ENCODE measurements around the gene ACBD4. TPM values are rescaled to one million over a fixed set of nuclear protein-coding genes. Genes with fewer than 3 reads are reported as not detected.

Gene ACBD4
- total RNA-seq, result 8.0 TPM
- long read RNA-seq, partial matches to known transcripts, result 0 of 9 reads
- long read RNA-seq, other reads (novel, unspliced or antisense), result 6 of 9 reads

GRCh38 chr17:45135192-45135977, at the start of gene ACBD4:
TSS of gene ACBD4 (plus strand) at chr17:45135687. CDS start at chr17:45136145, 458 bp downstream.
- DNase-seq, result peak; percentile 97
- intact Hi-C loops (cut with DNase I), result loop anchor here (1.0 kb wide), 1 partner anchor 63 kb away; no protein-coding TSS in a partner anchor
- ATAC-seq (ENCODE audit: poor library complexity), result peak; percentile 82

DNA sequence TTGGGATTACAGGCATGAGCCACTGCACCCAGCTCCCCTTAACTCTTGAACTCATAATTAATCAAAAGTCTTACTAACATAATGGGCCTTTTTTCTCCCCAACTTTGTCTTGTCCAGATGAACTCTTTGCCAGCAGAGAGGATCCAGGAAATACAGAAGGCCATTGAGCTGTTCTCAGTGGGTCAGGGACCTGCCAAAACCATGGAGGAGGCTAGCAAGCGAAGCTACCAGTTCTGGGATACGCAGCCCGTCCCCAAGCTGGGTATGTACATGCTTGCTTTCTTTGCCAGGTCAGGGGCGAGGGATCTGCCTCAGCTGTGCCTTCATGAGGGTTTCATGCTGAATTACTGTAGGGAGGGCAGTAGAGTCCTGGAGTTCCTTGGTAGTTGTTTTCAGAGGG, 49.1 kb upstream of the ACBD4 start:
- ATAC-seq (ENCODE audit: poor library complexity), result no peak
- intact Hi-C loops (cut with DNase I), result no loop called here
- DNase-seq, result no peak

DNA sequence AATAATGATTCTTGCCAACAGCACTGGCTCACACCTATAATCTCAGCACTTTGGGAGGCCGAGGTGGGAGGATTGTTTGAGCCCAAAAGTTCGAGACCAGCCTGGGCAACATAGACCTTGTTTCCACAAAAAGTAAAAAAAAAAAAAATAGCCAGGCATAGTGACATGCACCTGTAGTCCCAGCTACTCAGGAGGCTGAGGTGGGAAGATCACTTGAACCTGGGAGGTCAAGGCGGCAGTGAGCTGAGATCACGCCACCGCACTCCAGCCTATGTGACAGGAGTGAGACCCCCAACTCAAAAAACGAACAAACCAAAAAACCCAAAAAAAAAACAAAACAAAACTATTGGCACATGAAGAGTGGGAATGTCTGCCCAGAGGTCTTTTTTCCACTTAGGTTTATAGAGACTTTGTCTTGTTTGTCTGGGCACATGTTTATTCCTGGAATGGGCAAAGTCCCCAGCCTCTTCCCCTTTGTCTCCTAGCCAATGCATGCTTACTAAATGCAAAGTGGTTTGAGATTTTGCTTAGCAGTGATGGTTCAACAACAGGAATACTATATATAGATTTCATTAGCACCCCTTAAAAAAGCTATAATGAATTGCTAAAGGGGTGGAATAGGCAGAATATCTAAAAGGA, 48.5 kb upstream of the ACBD4 start:
- DNase-seq, result no peak
- ATAC-seq (ENCODE audit: poor library complexity), result peak; percentile 55
- intact Hi-C loops (cut with DNase I), result no loop called here

- ATAC-seq (ENCODE audit: poor library complexity) (peak; percentile 77), DNase-seq (no peak)
- intact Hi-C loops (cut with DNase I), result no loop called here
Observed at GRCh38 chr17:45087504-45087975, 47.9 kb upstream of the ACBD4 start.

DNA sequence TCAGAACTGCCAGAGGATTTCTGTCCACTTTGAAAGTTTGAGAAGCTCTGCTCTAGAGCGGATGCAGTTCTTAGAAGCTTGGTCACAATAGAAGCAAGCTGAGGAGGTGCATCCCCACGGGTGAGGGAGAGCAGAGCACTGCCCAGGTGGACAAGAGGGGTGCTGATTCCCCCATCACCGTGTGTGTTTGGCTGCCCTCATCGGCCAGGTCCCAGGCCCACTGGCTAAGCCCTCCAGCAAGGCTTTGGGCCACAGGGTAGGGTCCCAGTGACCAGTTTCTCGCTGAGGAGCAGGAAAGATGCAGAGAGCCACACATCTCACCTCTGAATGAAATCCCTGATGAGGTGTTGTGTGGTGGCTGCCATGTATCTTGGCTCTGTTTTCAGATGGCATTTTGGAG, 47.5 kb upstream of the ACBD4 start:
- ATAC-seq (ENCODE audit: poor library complexity), result no peak
- no peak for DNase-seq
- intact Hi-C loops (cut with DNase I), result no loop called here

GRCh38 chr17:45088741-45089140, 46.7 kb upstream of the ACBD4 start:
- DNase-seq, result no peak
- no peak for ATAC-seq (ENCODE audit: poor library complexity)
- intact Hi-C loops (cut with DNase I), result no loop called here

GRCh38 chr17:45090711-45091110, 44.8 kb upstream of the ACBD4 start:
- ATAC-seq (ENCODE audit: poor library complexity) (no peak), DNase-seq (no peak)
- intact Hi-C loops (cut with DNase I), result loop anchor here (10.0 kb wide), 1 partner anchor 176 kb away; the partner anchor contains the start of gene GFAP

DNA sequence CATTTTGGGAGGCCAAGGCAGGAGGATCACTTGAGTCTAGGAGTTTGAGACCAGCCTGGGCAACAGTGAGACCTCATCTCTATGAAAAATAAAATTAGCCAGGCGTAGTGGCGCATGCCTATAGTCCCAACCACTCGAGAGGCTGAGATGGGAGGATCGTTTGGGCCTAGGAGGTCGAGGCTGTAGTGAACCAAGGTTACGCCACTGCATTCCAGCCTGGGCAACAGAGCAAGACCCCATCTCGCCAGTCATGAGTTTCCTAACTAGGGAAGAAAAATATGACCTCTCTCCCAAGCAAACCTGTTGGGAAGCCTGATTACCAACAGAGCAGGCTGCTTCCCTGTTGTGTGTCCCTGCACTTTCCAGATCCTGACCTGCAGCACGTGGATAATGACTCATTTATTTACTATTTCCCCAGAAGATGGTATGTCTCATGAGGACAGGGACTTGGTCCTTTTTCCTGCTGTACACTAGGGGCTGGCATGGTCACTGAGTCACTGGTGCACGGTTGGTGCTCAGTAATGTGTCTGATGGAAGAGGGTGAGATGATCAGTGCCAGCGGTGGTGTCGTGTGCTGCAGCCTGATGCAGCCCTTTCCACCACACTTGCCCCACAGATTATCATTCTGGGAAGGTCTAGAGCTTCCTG, 43.6 kb upstream of the ACBD4 start:
- intact Hi-C loops (cut with DNase I), result loop anchor here (10.0 kb wide), 1 partner anchor 177 kb away; the partner anchor contains the start of gene GFAP
- DNase-seq, result no peak
- ATAC-seq (ENCODE audit: poor library complexity), result no peak

GRCh38 chr17:45092911-45093430, 42.5 kb upstream of the ACBD4 start:
- intact Hi-C loops (cut with DNase I), result loop anchor here (10.0 kb wide), 1 partner anchor 178 kb away; the partner anchor contains the start of gene GFAP
- DNase-seq (peak; percentile 88), ATAC-seq (ENCODE audit: poor library complexity) (peak; percentile 91)

GRCh38 chr17:45093444-45094110, 41.9 kb upstream of the ACBD4 start:
- ATAC-seq (ENCODE audit: poor library complexity) (peak; percentile 65), DNase-seq (peak; percentile 68)
- intact Hi-C loops (cut with DNase I), result loop anchor here (10.0 kb wide), 1 partner anchor 179 kb away; the partner anchor contains the start of gene GFAP

DNA sequence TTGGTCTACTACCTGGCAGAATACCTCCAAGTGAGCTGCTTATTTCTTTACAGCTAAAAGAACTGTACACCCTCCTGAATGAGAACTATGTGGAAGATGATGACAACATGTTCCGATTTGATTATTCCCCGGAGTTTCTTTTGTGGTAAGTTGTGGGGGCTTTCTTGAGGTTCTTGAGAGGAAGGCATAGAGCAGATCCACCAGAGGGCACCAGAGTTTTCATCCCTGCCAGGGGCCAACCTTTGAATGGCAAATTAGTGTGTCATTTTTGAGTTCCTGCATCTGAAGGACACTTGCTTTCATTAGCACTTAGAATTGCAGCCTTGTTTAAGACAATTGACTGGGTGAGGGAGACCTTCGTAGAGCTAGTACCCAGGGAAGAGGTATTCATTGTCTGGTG, 39.3 kb upstream of the ACBD4 start:
- DNase-seq (no peak), ATAC-seq (ENCODE audit: poor library complexity) (no peak)
- intact Hi-C loops (cut with DNase I), result loop anchor here (5.0 to 10.0 kb wide), 2 partner anchors 36 to 181 kb away; partner anchors contain the start of genes GFAP and PLCD3

DNA sequence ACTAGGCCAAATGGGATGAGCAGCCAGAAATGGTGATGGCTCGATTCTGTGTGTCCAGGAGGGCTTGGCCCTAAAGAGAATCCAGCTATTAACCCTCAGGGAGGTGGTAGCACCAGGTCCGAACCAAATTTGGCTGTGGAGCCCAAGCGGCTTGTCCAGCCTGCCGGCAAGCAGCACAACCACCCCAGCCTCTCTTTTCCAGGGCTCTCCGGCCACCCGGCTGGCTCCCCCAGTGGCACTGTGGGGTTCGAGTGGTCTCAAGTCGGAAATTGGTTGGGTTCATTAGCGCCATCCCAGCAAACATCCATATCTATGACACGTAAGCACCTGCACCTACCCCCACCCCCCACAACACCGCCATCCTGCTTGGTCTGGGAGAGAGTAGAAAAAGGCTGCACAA, 38.6 kb upstream of the ACBD4 start:
- ATAC-seq (ENCODE audit: poor library complexity) (no peak), DNase-seq (no peak)
- intact Hi-C loops (cut with DNase I), result loop anchor here (5.0 to 10.0 kb wide), 2 partner anchors 35 to 182 kb away; partner anchors contain the start of genes GFAP and PLCD3

GRCh38 chr17:45098081-45098868, 37.2 kb upstream of the ACBD4 start:
- ATAC-seq (ENCODE audit: poor library complexity), result no peak

DNA sequence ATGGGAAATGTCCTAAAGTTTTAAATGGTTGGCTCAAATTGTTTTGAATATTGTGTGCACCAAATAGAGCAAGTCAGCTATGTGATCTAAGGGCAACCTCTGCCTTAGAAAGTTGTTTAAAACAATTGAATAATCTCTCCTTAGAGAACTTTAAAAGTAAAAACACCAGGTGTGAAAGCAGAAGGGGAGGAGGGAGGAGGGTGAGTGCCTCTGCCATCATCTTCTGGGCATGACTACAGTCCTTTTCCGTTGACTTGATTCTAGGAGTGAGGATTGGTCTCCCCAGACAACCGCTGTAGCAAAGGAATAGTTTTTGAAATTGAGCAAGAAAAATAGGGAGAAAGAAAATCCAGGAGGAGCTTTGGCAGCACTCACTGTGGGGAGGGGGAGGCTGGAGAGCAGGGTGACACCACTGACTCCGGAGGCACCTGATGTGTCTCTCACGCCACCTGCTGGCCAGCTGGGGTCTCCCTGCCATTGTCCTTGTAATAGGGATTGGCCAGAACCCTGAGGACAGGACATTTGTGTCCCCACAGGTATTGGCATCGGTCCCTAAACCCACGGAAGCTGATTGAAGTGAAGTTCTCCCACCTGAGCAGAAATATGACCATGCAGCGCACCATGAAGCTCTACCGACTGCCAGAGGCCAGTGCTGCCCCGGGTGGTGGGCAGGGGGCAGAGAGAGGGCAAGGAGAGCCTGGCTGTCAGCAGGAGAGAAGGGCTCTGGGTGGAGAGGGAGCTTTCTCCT, 36.4 kb upstream of the ACBD4 start:
- DNase-seq (peak; percentile 92), ATAC-seq (ENCODE audit: poor library complexity) (peak; percentile 78)
- intact Hi-C loops (cut with DNase I), result loop anchor here (5.0 to 10.0 kb wide), 2 partner anchors 33 to 184 kb away; partner anchors contain the start of genes GFAP and PLCD3

More at GRCh38 chr17:45098081-45098868, 37.2 kb upstream of the ACBD4 start:
- intact Hi-C loops (cut with DNase I), result loop anchor here (5.0 to 10.0 kb wide), 2 partner anchors 34 to 183 kb away; partner anchors contain the start of genes GFAP and PLCD3
- DNase-seq, result no peak

- DNase-seq, result no peak
- ATAC-seq (ENCODE audit: poor library complexity), result no peak
- intact Hi-C loops (cut with DNase I), result no loop called here
Observed at GRCh38 chr17:45101546-45101882, 34.0 kb upstream of the ACBD4 start.

DNA sequence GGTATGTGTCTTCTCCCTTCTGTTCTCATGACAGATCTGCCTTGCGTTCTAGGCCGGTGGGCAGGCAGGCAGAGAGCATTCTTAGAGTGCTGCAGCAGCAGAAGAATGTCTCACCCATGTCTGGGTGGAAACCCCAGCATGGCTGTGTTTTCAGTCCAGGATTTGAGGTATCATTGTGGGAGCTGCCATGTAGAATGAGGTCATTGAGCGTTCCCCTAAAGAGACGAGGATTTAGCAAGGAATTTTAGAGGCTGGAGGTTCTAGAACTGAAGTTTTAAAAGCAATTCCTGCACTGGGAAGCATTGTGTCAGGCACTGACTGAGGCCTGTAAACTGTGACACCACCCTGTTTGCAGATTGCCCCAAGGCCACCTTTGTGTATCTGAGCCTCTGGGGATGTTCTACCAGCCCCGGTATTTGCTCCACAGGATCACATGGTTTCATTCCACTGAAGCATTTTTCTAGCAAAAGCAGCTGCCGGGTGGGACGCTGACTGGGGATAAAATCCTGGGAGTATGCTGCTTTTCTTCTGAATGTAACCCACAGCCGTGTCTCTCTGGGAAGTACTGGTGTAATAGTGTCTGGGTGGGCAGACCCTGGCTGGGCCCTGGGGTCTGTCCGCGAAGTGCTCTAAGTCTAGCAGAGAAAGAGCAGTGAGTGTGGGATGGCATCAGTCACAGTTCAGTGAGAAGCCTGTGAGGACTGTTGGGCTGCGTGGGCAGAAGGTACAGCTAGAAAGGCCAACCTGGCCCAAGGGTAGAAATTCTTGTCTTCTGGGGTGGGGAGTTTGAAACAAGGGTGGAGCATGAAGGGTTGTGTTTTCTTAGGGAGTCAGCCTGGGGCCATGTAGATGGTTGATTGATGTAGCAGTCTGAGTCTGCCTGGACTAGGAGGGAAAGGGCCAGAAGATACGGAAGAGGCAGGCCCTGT, 33.3 kb upstream of the ACBD4 start:
- intact Hi-C loops (cut with DNase I), result no loop called here
- DNase-seq (no peak), ATAC-seq (ENCODE audit: poor library complexity) (no peak)
